SK-N-SH treated with all-trans-retinoic acid at 6 μM for 48 hours (cell line): Measurements from ENCODE around the gene CFAP20DC.

Experiments used
- ATAC-seq: fragments of 200-7000 bp; cut with Tn5 transposase; 3 replicates; pipeline ENCODE4 v1.9.1; 2020; ENCODE audit warnings: mild to moderate bottlenecking, moderate library complexity
- ARNTL ChIP-seq: fragments of 450-650 bp; formaldehyde crosslinking; IDR thresholded peaks from 2 replicates; pipeline ENCODE4 v1.5.0; 2020; ENCODE audit warnings: low read depth, mild to moderate bottlenecking, moderate library complexity, borderline replicate concordance
- BACH2 ChIP-seq: fragments of 250-450 bp; sonication (Bioruptor Pico); IDR thresholded peaks from 2 replicates; pipeline ENCODE4 v1.9.0; 2021; ENCODE audit warnings: mild to moderate bottlenecking, borderline replicate concordance
- CSDC2 ChIP-seq: fragments of 250-450 bp; sonication (Bioruptor Pico); IDR thresholded peaks from 2 replicates; pipeline ENCODE4 v1.5.0; 2020; ENCODE audit warnings: mild to moderate bottlenecking, moderate library complexity
- CSRNP3 ChIP-seq: fragments of 250-450 bp; sonication (Bioruptor Pico); IDR thresholded peaks from 2 replicates; pipeline ENCODE4 v1.5.1; 2021; ENCODE audit warnings: mild to moderate bottlenecking, moderate library complexity
- ESRRG ChIP-seq: fragments of 250-450 bp; sonication (Bioruptor Pico); IDR thresholded peaks from 2 replicates; pipeline ENCODE4 v1.6.1; 2021; ENCODE audit warnings: mild to moderate bottlenecking
- ISL1 ChIP-seq: fragments of 250-450 bp; sonication (Bioruptor Pico); IDR thresholded peaks from 2 replicates; pipeline ENCODE4 v2.1.2; 2022; ENCODE audit warnings: mild to moderate bottlenecking, moderate library complexity
- OSR1 ChIP-seq: fragments of 250-450 bp; sonication (Bioruptor Pico); IDR thresholded peaks from 2 replicates; pipeline ENCODE4 v1.8.0; 2022; ENCODE audit warnings: moderate library complexity, mild to moderate bottlenecking, inconsistent platforms
- PATZ1 ChIP-seq: fragments of 250-450 bp; sonication (Bioruptor Pico); IDR thresholded peaks from 2 replicates; pipeline ENCODE4 v1.8.0; 2020; ENCODE audit warnings: mild to moderate bottlenecking, moderate library complexity, borderline replicate concordance
- POU6F1 ChIP-seq: fragments of 250-450 bp; sonication (Bioruptor Pico); IDR thresholded peaks from 2 replicates; pipeline ENCODE4 v1.8.0; 2021; ENCODE audit warnings: low read depth, mild to moderate bottlenecking, moderate library complexity, borderline replicate concordance
- PPARA ChIP-seq: fragments of 250-450 bp; sonication (Bioruptor Pico); IDR thresholded peaks from 2 replicates; pipeline ENCODE4 v1.5.0; 2020; ENCODE audit warnings: mild to moderate bottlenecking, borderline replicate concordance
- RARB ChIP-seq: fragments of 250-450 bp; sonication (Bioruptor Pico); IDR thresholded peaks from 2 replicates; pipeline ENCODE4 v1.8.0; 2021; ENCODE audit warnings: mild to moderate bottlenecking, moderate library complexity
- SNAI2 ChIP-seq: fragments of 250-450 bp; sonication (Bioruptor Pico); IDR thresholded peaks from 2 replicates; pipeline ENCODE4 v1.5.0; 2020; ENCODE audit warnings: mild to moderate bottlenecking, moderate library complexity
- TCF4 ChIP-seq: fragments of 250-450 bp; sonication (Bioruptor Pico); IDR thresholded peaks from 2 replicates; pipeline ENCODE4 v1.8.0; 2021; ENCODE audit warnings: mild to moderate bottlenecking, moderate library complexity, borderline replicate concordance
- TOX ChIP-seq: fragments of 250-450 bp; sonication (Bioruptor Pico); IDR thresholded peaks from 2 replicates; pipeline ENCODE4 v1.8.0; 2021; ENCODE audit warnings: mild to moderate bottlenecking, moderate library complexity, borderline replicate concordance
- ZC3H10 ChIP-seq: fragments of 250-450 bp; sonication (Bioruptor Pico); IDR thresholded peaks from 2 replicates; pipeline ENCODE4 v1.5.1; 2021; ENCODE audit warnings: mild to moderate bottlenecking, moderate library complexity
- ZFP3 ChIP-seq: fragments of 250-450 bp; sonication (Bioruptor Pico); IDR thresholded peaks from 2 replicates; pipeline ENCODE4 v1.5.0; 2020; ENCODE audit warnings: mild to moderate bottlenecking, moderate library complexity
- ZFP30 ChIP-seq: fragments of 450-650 bp; formaldehyde crosslinking; IDR thresholded peaks from 2 replicates; pipeline ENCODE4 v1.5.0; 2022; ENCODE audit warnings: mild to moderate bottlenecking, moderate library complexity
- ZNF565 ChIP-seq: fragments of 450-650 bp; formaldehyde crosslinking; conservative IDR thresholded peaks from 2 replicates; pipeline ENCODE4 v1.5.0; 2020; ENCODE audit warnings: low read depth, mild to moderate bottlenecking, moderate library complexity
- ZNF70 ChIP-seq: fragments of 450-650 bp; formaldehyde crosslinking; IDR thresholded peaks from 2 replicates; pipeline ENCODE4 v1.5.0; 2020; ENCODE audit warnings: mild to moderate bottlenecking, moderate library complexity
- ZNF8 ChIP-seq: fragments of 450-650 bp; formaldehyde crosslinking; IDR thresholded peaks from 2 replicates; pipeline ENCODE4 v1.5.0; 2020; ENCODE audit warnings: mild to moderate bottlenecking, moderate library complexity
- TF ChIP-seq, protein P1 (sequence below): fragments of 250-450 bp; sonication (Bioruptor Pico); IDR thresholded peaks from 2 replicates; pipeline ENCODE4 v1.5.1; 2020; ENCODE audit warnings: low read depth, mild to moderate bottlenecking, moderate library complexity
- TF ChIP-seq, protein P2 (sequence below): fragments of 250-450 bp; sonication (Bioruptor Pico); IDR thresholded peaks from 2 replicates; pipeline ENCODE4 v1.5.0; 2020; ENCODE audit warnings: mild to moderate bottlenecking, moderate library complexity

CFAP20DC gene

GRCh38 chr3:58754074-58754473 is 295.8 kb downstream of the CFAP20DC start (continued):
- TF ChIP-seq, protein P1, sequence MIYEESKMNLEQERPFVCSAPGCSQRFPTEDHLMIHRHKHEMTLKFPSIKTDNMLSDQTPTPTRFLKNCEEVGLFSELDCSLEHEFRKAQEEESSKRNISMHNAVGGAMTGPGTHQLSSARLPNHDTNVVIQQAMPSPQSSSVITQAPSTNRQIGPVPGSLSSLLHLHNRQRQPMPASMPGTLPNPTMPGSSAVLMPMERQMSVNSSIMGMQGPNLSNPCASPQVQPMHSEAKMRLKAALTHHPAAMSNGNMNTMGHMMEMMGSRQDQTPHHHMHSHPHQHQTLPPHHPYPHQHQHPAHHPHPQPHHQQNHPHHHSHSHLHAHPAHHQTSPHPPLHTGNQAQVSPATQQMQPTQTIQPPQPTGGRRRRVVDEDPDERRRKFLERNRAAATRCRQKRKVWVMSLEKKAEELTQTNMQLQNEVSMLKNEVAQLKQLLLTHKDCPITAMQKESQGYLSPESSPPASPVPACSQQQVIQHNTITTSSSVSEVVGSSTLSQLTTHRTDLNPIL (CRISPR knock-in tag): no peak

- no peak for ATAC-seq
- TF ChIP-seq PATZ1 (CRISPR knock-in tag) (no peak), ESRRG (CRISPR knock-in tag) (no peak), ZFP30 (CRISPR knock-in tag) (no peak), ISL1 (CRISPR knock-in tag) (no peak), PPARA (CRISPR knock-in tag) (no peak), CSDC2 (no peak), POU6F1 (CRISPR knock-in tag) (no peak), OSR1 (CRISPR knock-in tag) (no peak), TCF4 (no peak), ZC3H10 (CRISPR knock-in tag) (no peak), TOX (CRISPR knock-in tag) (no peak), RARB (CRISPR knock-in tag) (no peak), CSRNP3 (CRISPR knock-in tag) (no peak), ZFP3 (CRISPR knock-in tag) (no peak), BACH2 (CRISPR knock-in tag) (no peak), ZNF8 (CRISPR knock-in tag) (no peak), ARNTL (CRISPR knock-in tag) (no peak), ZNF565 (no peak)
- TF ChIP-seq, protein P1 (CRISPR knock-in tag): no peak
- TF ChIP-seq, protein P2, sequence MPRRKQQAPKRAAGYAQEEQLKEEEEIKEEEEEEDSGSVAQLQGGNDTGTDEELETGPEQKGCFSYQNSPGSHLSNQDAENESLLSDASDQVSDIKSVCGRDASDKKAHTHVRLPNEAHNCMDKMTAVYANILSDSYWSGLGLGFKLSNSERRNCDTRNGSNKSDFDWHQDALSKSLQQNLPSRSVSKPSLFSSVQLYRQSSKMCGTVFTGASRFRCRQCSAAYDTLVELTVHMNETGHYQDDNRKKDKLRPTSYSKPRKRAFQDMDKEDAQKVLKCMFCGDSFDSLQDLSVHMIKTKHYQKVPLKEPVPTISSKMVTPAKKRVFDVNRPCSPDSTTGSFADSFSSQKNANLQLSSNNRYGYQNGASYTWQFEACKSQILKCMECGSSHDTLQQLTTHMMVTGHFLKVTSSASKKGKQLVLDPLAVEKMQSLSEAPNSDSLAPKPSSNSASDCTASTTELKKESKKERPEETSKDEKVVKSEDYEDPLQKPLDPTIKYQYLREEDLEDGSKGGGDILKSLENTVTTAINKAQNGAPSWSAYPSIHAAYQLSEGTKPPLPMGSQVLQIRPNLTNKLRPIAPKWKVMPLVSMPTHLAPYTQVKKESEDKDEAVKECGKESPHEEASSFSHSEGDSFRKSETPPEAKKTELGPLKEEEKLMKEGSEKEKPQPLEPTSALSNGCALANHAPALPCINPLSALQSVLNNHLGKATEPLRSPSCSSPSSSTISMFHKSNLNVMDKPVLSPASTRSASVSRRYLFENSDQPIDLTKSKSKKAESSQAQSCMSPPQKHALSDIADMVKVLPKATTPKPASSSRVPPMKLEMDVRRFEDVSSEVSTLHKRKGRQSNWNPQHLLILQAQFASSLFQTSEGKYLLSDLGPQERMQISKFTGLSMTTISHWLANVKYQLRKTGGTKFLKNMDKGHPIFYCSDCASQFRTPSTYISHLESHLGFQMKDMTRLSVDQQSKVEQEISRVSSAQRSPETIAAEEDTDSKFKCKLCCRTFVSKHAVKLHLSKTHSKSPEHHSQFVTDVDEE (CRISPR knock-in tag): no peak
Observed at GRCh38 chr3:58751882-58752567, 297.8 kb downstream of the CFAP20DC start.

DNA sequence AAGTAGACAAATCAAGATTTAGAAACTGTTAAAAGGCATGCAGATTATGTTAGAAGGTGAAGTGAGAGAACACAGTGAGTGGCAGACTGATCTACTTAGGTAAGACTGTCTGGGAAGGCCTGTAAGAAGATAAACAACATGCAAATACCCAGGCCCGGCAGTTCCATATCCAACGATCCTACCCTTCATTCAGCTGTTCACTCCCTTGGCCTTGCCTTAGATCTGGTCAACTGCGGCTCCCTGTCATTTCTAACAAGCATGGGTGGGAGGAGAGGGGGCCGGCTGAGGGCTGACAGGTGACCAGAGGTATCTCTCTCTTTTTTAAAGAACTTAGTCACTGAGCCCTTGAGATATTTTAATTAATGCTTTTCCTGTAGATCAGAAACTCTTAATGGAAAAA is 298.6 kb downstream of the CFAP20DC start:
- ATAC-seq: no peak
- no peak for TF ChIP-seq ZNF70 (CRISPR knock-in tag)
- TF ChIP-seq ZFP30 (CRISPR knock-in tag): no peak
- no peak for TF ChIP-seq CSRNP3 (CRISPR knock-in tag)
- no peak for TF ChIP-seq ZNF565
- TF ChIP-seq ARNTL (CRISPR knock-in tag): no peak
- no peak for TF ChIP-seq SNAI2 (CRISPR knock-in tag)
- TF ChIP-seq BACH2 (CRISPR knock-in tag): no peak
- no peak for TF ChIP-seq ISL1 (CRISPR knock-in tag)
- no peak for TF ChIP-seq ZFP3 (CRISPR knock-in tag)
- no peak for TF ChIP-seq RARB (CRISPR knock-in tag)
- TF ChIP-seq, protein P1 (CRISPR knock-in tag): no peak
- no peak for TF ChIP-seq TOX (CRISPR knock-in tag)
- TF ChIP-seq CSDC2: no peak
